Upper lobe of right lung (tissue), 1 donor: ENCODE results near the gene GLT6D1. TPM values are rescaled to one million over a fixed set of nuclear protein-coding genes. Genes with fewer than 3 reads are reported as not detected.

Source experiments
- ATAC-seq: fragments of 200-7000 bp; cut with Tn5 transposase; one replicate; pipeline ENCODE4 v1.9.1; 2020; ENCODE audit warnings: mild to moderate bottlenecking, moderate library complexity
- DNase-seq: peaks from one replicate; pipeline ENCODE4 v3.0.0-alpha.2; 2020
- H3K27ac ChIP-seq: fragments of 200-600 bp; one replicate; pipeline ENCODE4 v1.8.0; 2022
- H3K27me3 ChIP-seq: fragments of 200-600 bp; one replicate; pipeline ENCODE4 v1.8.0; 2022; ENCODE audit warnings: mild to moderate bottlenecking
- H3K36me3 ChIP-seq: fragments of 200-600 bp; one replicate; pipeline ENCODE4 v1.8.0; 2022
- H3K4me1 ChIP-seq: fragments of 200-600 bp; one replicate; pipeline ENCODE4 v1.8.0; 2022
- H3K4me3 ChIP-seq: fragments of 200-600 bp; one replicate; pipeline ENCODE4 v1.8.0; 2022; ENCODE audit warnings: mild to moderate bottlenecking
- H3K9me3 ChIP-seq: fragments of 200-600 bp; one replicate; pipeline ENCODE4 v1.8.0; 2022
- CTCF ChIP-seq: fragments of 200-600 bp; IDR thresholded peaks from one replicate; pipeline ENCODE4 v1.8.0; 2022; ENCODE audit warnings: antibody characterized with exemption
- intact Hi-C: fragments of 100-400 bp; cut with DNase I; formaldehyde crosslinking; loops from one replicate; pipeline ENCODE4 v1.11.0; 2022
- total RNA-seq: library from RNA; stranded (reverse); fragmentation: NEBNext Ultra II Directional; extraction: Animal tissue kit (Norgen Biotek cat#: 25700); gene quantifications from one replicate; pipeline ENCODE4 v1.2.1, GENCODE V29; 2021
- donor health status: DM: no; HTN: yes; CAD: no; lungs with severe emphysema.

Gene GLT6D1
- total RNA-seq, 1 donor from 2014 or later, result not detected

- Histone ChIP-seq H3K4me1 (no peaks in the 10 kb centered on the region), H3K9me3 (no peaks in the 10 kb centered on the region), H3K27ac (no peak overlapping the region), H3K4me3 (no peak overlapping the region), H3K27me3 (peaks cover 7% of the 10 kb centered on the region), H3K36me3 (no peaks in the 10 kb centered on the region)
- ATAC-seq (no peak), DNase-seq (peak; percentile 60)
- intact Hi-C loops, result no loop called here
- TF ChIP-seq CTCF, result no peak
These were observed 28.2 kb upstream of the GLT6D1 start for GRCh38 chr9:135667463-135668001.

GRCh38 chr9:135666534-135667462, 27.5 kb upstream of the GLT6D1 start:
- Histone ChIP-seq H3K9me3 (no peaks in the 10 kb centered on the region), H3K27me3 (peaks cover 7% of the 10 kb centered on the region), H3K27ac (no peak overlapping the region), H3K4me3 (no peak overlapping the region), H3K4me1 (no peaks in the 10 kb centered on the region), H3K36me3 (no peaks in the 10 kb centered on the region)
- ATAC-seq, result no peak
- intact Hi-C loops, result no loop called here
- DNase-seq, result peak; percentile 52
- no peak for TF ChIP-seq CTCF

GRCh38 chr9:135665795-135666189, 26.5 kb upstream of the GLT6D1 start:
- H3K27ac ChIP-seq, result no peak overlapping the region
- H3K36me3 ChIP-seq, result no peaks in the 10 kb centered on the region
- no peaks in the 10 kb centered on the region for H3K9me3 ChIP-seq
- no peaks in the 10 kb centered on the region for H3K4me1 ChIP-seq
- H3K4me3 ChIP-seq, result no peak overlapping the region
- intact Hi-C loops, result no loop called here
- no peak for ATAC-seq
- DNase-seq, result no peak
- peaks cover 7% of the 10 kb centered on the region for H3K27me3 ChIP-seq
- no peak for TF ChIP-seq CTCF

GRCh38 chr9:135664801-135665794, 25.8 kb upstream of the GLT6D1 start:
- no peaks in the 10 kb centered on the region for H3K9me3 ChIP-seq
- ATAC-seq (no peak), DNase-seq (no peak)
- H3K36me3 ChIP-seq, result no peaks in the 10 kb centered on the region
- no peak for TF ChIP-seq CTCF
- H3K27ac ChIP-seq, result no peak overlapping the region
- peaks cover 7% of the 10 kb centered on the region for H3K27me3 ChIP-seq
- intact Hi-C loops, result no loop called here
- no peaks in the 10 kb centered on the region for H3K4me1 ChIP-seq
- H3K4me3 ChIP-seq, result no peak overlapping the region

GRCh38 chr9:135664266-135664665, 24.9 kb upstream of the GLT6D1 start:
- TF ChIP-seq CTCF, result no peak
- DNase-seq (no peak), ATAC-seq (no peak)
- intact Hi-C loops, result no loop called here
- Histone ChIP-seq H3K36me3 (no peaks in the 10 kb centered on the region), H3K9me3 (no peaks in the 10 kb centered on the region), H3K4me1 (no peaks in the 10 kb centered on the region), H3K4me3 (no peak overlapping the region), H3K27ac (no peak overlapping the region), H3K27me3 (peaks cover 7% of the 10 kb centered on the region)
